Inflammatory macrophage treated with lipopolysaccharide for 4 hours (primary cell): ENCODE data around the gene CFAP97D2.
"Not testable (repeated sequence)": the region's sequence is repeated elsewhere in the genome, so short reads cannot be mapped to it uniquely, and the experiment has no call there.

Experiments
- DNase-seq: peaks from one replicate; pipeline ENCODE4 v3.0.0-alpha.2; 2020

Gene CFAP97D2

DNA sequence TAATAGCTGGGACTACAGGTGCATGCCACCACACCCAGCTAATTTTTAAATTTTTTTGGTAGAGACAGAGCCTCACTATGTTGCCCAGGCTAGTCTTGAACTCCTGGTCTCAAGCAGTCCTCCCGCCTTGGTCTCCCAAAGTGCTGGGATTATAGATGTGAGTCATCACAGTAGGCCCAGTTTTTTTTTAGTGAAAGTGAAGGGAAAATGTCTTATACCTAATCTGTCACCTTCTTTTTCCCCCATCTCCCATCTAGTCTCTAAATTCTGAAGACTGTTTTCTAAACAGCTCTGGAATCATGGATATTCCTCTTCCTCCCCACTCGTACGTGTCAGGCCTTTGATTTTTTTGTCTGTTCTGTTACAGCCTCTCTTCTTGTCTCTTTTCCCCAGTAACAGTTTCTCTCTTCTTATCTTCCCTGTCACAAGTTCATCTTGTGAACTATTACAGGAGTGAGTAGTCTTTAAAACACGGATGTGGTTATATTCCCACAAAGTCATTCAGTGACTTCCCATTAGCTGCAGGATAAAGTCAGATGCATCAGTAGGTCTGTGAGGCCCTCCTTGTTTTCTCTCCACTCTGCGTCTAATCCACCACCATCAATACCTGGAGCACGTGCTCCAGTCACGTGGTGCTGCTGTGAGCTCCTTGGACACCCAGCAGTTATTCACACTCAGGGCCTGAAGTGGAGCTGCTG lies 58.5 kb downstream of the CFAP97D2 start:
- DNase-seq, result no peak

GRCh38 chr13:114241918-114242317 lies 62.9 kb downstream of the CFAP97D2 start:
- DNase-seq, result no peak

GRCh38 chr13:114243971-114244370 lies 64.9 kb downstream of the CFAP97D2 start:
- no peak for DNase-seq

DNA sequence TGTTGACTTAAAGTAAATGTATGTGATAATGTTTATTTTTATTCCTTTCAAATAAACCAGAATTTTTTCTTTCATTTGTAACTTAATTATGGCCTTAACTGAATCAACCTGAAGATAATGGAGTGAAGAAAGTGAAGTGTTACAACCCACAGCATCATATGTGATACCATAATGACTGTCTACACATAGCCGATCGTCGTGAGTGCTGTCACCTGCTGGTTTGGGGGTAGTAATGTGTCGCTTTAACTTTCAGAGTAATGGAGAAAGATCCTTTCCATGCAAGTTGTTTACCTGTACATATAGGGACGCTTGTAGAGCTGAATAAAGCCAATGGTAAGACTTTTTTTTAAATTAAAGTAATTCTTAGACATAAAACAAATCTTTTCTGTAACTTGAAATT lies 65.6 kb downstream of the CFAP97D2 start:
- no peak for DNase-seq

GRCh38 chr13:114248011-114248410 lies 69.0 kb downstream of the CFAP97D2 start:
- no peak for DNase-seq

GRCh38 chr13:114249077-114249476 lies 70.0 kb downstream of the CFAP97D2 start:
- DNase-seq, result no peak

- not testable (repeated sequence) for DNase-seq
Measured at GRCh38 chr13:114251639-114252440, 72.8 kb downstream of the CFAP97D2 start.

GRCh38 chr13:114256547-114256946 lies 77.5 kb downstream of the CFAP97D2 start:
- peak; percentile 25 for DNase-seq

- DNase-seq, result no peak
Measured at GRCh38 chr13:114257014-114257413, 78.0 kb downstream of the CFAP97D2 start.

GRCh38 chr13:114258589-114258988 lies 79.5 kb downstream of the CFAP97D2 start:
- no peak for DNase-seq

DNA sequence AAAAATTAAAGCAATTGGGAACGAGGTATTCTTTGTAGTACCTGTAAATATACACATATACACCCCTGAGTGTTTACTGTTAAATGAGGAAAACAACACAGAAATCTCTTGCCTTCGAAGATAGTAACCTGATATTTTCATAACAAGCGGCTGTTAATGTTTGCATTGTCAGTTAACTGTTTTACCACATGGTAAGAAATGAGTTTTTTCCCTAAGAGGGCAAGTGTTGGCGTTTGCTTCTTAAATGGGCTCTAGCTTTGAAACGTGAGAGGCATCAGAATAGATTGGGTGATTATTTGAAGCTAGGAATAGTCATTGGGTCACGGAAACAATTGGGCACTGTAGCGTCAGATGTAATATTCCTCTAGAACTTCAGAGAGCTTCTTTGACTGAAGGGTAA lies 80.3 kb downstream of the CFAP97D2 start:
- DNase-seq, result no peak

DNA sequence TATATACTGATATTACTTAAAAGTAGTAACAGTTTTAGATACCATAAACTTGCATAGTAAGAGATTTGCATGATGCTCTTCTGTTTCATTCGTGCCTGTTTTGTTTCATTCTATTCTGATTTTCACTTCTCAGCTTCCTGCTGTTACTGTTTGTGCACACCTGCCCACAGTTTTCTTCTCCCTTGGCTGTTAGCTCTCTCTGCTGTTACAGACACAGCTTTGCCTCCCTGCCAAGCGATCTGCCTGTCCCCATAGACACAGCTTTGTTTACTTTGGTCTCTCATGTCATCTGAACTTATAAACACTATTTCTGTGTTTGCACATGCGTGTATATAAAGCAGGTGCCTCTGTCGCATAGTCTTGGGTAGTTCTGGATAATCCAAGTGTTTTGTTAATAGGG lies 80.9 kb downstream of the CFAP97D2 start:
- no peak for DNase-seq

DNA sequence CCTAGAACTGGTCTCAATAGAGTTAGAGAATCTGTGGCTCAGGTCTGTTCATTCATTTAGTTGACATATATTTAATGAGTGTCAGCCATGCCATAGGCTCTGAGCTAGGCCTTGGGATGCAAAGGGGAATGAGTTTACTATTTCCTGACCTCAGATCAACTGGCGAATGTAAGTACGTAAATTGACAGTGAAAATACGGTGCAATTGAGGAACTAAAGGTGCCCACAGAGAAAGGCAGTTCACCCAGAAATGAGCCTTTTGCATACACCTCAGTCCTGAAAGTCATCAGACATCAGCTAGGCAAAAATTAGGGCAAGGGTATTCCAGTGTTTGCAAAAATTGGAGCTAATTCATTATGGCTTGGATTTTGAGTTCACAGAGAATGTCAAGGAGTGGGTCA lies 81.8 kb downstream of the CFAP97D2 start:
- no peak for DNase-seq

GRCh38 chr13:114261328-114261965 lies 82.4 kb downstream of the CFAP97D2 start:
- no peak for DNase-seq

- DNase-seq, result no peak
Measured at GRCh38 chr13:114263578-114263977, 84.5 kb downstream of the CFAP97D2 start.

DNA sequence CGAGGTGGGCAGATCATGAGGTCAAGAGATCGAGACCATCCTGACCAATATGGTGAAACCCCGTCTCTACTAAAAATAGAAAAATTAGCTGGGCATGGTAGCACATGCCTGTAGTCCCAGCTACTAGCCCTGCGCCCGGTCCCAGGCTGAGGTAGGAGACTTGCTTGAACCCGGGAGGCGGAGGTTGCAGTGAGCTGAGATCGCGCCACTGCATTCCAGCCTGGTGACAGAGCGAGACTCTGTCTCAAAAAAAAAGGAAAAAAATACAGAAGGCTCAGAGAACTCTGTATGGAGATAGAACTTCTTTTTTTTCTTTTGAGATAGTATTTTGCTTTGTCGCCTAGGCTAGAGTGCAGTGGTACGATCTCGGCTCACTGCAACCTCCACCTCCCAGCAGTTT lies 85.3 kb downstream of the CFAP97D2 start:
- DNase-seq, result not testable (repeated sequence)

GRCh38 chr13:114264886-114265611 lies 86.0 kb downstream of the CFAP97D2 start:
- no peak for DNase-seq

- DNase-seq, result no peak
Measured at GRCh38 chr13:114266241-114266640, 87.2 kb downstream of the CFAP97D2 start.

GRCh38 chr13:114268344-114269280 lies 89.6 kb downstream of the CFAP97D2 start:
- no peak for DNase-seq

- no peak for DNase-seq
Measured at GRCh38 chr13:114269281-114269770, 90.3 kb downstream of the CFAP97D2 start.
